IPS-18c (cell line): ENCODE results near the gene STRIP2.
"Not testable (repeated sequence)": the region's sequence is repeated elsewhere in the genome, so short reads cannot be mapped to it uniquely, and the experiment has no call there.

Experiments
- H3K4me3 ChIP-seq: 2 replicates; pipeline ENCODE4 v1.7.0; 2013; ENCODE audit warnings: low read depth, mild to moderate bottlenecking, low read length, moderate library complexity; ENCODE audit not compliant: insufficient read depth
- H3K9me3 ChIP-seq: one replicate; pipeline ENCODE4 v1.6.1; 2013; ENCODE audit warnings: mild to moderate bottlenecking, low read length, moderate library complexity; ENCODE audit not compliant: control insufficient read depth, insufficient read depth

The STRIP2 gene

DNA sequence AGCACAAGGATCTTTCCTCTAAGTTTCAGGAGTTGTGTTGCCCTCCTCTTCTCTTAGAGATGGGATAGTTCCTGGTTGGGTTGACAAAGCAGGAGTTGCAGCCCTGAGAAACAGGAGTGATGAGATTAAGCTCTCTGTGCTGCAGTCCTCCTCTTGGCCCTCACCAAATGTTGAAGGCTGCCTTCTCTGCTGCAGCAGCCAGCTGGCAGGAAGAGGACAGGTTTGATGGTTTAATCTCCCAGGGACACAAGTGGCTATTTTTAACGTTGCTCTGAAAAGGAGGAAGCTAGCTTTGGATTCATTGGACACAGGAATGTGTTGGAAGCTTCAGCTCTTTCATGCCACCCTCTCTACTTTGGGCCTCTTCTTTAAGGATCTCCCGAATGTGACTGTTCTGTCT lies 9.4 kb downstream of the STRIP2 start:
- Histone ChIP-seq H3K4me3 (no peak overlapping the region), H3K9me3 (peaks cover 2% of the 10 kb centered on the region)

- H3K4me3 ChIP-seq, H3K9me3 ChIP-seq: not testable (repeated sequence)
These were observed 10.5 kb downstream of the STRIP2 start for GRCh38 chr7:129444776-129445175.

GRCh38 chr7:129446925-129447324 lies 12.7 kb downstream of the STRIP2 start:
- not testable (repeated sequence) for H3K9me3 ChIP-seq, H3K4me3 ChIP-seq

DNA sequence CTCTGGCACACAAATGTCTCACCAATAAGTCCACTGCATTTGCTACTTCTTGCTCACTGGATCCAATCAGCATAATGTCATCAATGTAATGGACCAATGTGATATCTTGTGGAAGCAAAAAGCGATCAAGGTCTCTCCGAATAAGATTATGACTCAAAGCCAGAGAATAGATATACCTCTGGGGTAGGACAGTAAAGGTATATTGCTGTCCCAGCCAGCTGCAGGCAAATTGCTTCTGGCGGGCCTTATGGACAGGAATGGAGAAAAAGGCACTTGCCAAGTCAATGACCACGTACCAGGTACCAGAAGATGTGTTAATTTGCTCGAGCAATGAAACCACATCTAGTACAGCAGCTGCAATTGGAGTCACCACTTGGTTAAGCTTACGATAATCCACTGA lies 13.2 kb downstream of the STRIP2 start:
- H3K9me3 ChIP-seq, H3K4me3 ChIP-seq: not testable (repeated sequence)

DNA sequence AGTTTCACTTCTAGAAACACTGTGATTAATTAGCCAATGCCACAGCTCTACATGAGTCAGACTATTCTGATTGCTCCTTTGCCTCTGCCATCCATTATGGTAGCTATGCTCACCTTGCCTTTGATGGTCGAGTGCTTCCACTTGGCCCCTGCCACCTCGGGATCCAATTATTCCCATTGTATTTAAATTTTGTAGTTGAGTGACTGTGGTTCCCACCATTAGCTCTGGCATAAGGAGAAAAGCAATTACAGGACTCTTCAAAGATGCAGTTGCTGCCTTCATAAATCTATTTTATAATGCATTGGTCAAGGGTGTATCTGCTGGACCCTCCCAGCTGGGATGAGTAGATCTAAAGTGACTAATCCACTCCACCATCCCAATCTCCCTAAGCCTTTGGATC lies 14.4 kb downstream of the STRIP2 start:
- H3K9me3 ChIP-seq, H3K4me3 ChIP-seq: not testable (repeated sequence)

GRCh38 chr7:129450295-129450694 lies 16.1 kb downstream of the STRIP2 start:
- no peaks in the 10 kb centered on the region for H3K9me3 ChIP-seq
- H3K4me3 ChIP-seq: no peak overlapping the region

DNA sequence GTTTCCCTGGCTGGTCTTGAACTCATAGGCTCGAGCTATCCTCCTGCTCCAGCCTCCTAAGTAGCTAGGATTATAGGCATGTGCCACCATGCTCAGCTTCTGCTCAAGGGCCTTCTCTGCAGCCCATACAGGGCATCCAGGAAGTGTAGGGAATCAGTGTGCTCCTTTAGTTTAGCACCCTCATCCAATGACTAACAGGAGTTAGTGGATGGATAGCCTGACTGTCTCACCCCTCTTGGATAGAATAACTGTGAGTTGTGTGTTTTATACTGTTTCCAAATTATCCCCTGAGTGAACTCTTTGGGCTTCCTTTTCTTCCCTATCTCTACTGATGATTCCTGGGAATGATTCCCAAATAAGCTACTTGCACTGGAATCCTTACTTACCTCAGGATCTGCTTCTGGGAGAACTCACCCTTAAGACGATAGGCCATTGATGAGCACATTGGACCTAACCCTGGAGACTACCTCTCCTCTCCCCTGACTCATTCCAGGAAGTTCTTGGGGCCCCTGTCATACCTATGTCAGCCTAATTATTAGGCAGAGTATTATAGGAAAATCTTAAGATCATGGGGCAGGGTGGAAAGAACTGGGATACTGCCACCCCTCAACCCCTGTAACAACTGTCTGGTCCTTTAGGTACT lies 18.5 kb downstream of the STRIP2 start:
- no peaks in the 10 kb centered on the region for H3K9me3 ChIP-seq
- no peak overlapping the region for H3K4me3 ChIP-seq

DNA sequence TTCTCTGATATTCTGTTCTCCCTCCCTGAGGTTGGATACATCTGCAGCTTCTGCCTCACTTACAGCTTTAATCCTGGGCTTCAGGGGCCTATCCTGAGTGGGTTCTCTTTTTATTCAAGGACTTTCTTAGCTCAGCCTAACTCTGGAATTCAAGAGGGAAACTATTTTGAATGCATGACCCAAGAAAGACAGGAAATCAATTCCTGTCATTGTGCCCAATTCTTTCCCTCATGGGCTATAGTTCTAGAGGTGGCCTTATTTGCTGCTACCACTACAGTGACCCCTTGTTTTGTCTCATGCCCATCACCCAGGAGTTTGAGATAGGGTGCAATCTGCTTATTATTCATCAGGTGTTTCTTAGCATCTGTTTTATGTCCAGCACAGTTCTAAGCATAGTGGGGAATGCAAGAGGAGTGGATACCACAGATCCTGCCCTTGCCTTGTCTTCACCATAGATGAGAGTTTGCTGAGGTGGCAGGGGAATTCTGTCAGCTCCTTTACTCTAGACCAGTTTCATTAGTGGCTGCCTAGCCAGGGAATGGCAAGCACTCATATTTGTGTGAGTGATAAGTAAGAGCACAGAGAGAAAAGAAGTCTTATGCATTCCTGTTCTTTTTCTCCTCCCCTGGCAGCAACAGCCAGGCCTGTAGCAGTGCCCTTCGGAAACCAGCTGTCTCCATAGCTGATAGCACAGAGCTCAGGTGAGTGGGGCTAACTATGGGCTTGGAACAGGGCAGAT lies 19.4 kb downstream of the STRIP2 start:
- Histone ChIP-seq H3K4me3 (no peak overlapping the region), H3K9me3 (no peaks in the 10 kb centered on the region)

- no peaks in the 10 kb centered on the region for H3K9me3 ChIP-seq
- no peak overlapping the region for H3K4me3 ChIP-seq
These were observed 20.0 kb downstream of the STRIP2 start for GRCh38 chr7:129454249-129454551.

DNA sequence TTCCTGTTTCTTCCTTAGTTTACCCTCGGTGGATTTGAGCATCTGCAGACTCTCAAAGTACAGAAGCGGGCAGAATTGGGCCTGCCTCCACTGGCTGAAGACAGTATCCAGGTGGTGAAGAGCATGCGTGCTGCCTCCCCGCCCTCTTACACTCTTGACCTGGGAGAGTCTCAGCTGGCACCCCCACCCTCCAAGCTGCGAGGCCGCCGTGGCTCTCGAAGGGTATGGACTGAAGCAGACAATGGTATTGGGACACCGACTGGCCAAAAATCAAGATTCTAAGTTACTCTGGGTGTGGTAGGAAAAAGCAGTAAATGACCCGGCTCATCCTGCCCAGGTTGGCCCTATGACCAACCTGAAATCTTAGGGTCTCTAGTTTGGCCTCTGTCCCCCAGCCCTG lies 22.2 kb downstream of the STRIP2 start:
- no peak overlapping the region for H3K4me3 ChIP-seq
- H3K9me3 ChIP-seq: no peaks in the 10 kb centered on the region

- Histone ChIP-seq H3K4me3 (no peak overlapping the region), H3K9me3 (no peaks in the 10 kb centered on the region)
These were observed 22.9 kb downstream of the STRIP2 start for GRCh38 chr7:129457101-129457500.

DNA sequence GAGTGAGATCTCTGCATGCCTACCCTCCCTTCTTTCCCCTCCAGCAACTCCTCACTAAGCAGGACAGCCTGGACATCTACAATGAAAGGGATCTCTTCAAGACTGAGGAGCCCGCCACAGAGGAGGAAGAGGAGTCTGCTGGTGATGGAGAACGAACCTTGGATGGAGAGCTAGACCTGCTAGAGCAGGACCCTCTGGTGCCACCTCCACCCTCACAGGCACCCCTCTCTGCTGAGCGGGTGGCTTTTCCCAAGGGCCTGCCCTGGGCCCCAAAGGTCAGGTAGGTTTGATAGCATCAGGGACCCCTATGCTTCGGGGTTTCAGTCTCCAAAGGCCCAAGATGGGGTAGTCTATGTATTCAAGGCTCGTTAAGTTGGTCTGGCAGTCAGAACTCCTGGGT lies 23.9 kb downstream of the STRIP2 start:
- Histone ChIP-seq H3K9me3 (no peaks in the 10 kb centered on the region), H3K4me3 (no peak overlapping the region)

DNA sequence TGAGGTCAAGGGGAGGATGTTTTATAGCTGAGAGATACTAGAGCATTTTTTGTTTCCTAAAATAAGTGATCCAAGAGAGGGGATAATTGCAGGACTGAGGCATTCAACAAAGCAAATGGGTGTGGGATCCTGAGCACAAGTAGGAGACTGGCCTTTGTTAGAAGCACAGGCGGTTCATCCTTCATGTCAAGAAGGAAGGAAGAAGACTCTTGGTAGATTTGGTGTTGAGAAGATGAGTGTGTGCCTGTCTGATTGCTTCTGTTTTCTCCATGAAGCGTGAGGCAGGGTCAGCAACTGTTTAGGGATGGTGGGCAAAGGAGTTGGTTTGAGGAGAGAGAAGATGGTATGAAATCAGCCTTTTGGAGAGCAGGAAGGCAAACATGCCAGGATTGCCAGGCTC lies 27.6 kb downstream of the STRIP2 start:
- no peak overlapping the region for H3K4me3 ChIP-seq
- no peaks in the 10 kb centered on the region for H3K9me3 ChIP-seq

GRCh38 chr7:129462420-129462819 lies 28.2 kb downstream of the STRIP2 start:
- no peak overlapping the region for H3K4me3 ChIP-seq
- H3K9me3 ChIP-seq: no peaks in the 10 kb centered on the region

- no peaks in the 10 kb centered on the region for H3K9me3 ChIP-seq
- H3K4me3 ChIP-seq: no peak overlapping the region
These were observed 30.0 kb downstream of the STRIP2 start for GRCh38 chr7:129464194-129464593.

- H3K4me3 ChIP-seq: no peak overlapping the region
- no peaks in the 10 kb centered on the region for H3K9me3 ChIP-seq
These were observed 30.8 kb downstream of the STRIP2 start for GRCh38 chr7:129465080-129465479.

GRCh38 chr7:129466796-129467195 lies 32.6 kb downstream of the STRIP2 start:
- H3K9me3 ChIP-seq: no peaks in the 10 kb centered on the region

DNA sequence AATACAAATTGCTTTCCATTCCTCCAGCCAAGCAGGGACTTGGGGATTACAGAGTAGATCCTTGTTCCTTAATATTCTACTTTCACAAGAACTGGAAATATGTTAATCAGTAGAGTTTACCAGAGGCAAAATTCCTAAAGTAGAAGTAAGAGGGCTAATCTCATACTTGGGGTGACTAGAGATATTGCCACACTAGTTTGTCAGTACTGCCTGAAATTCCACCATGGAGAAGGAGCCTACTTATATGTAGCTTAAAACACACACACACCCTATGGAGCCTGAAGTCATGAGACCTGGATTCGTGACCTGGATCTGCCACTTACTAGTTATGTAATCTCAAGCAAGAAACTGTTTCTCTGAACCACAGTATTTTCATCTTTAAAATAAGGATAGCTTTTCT lies 33.9 kb downstream of the STRIP2 start:
- H3K9me3 ChIP-seq: no peaks in the 10 kb centered on the region
- no peak overlapping the region for H3K4me3 ChIP-seq

More at GRCh38 chr7:129466796-129467195, 32.6 kb downstream of the STRIP2 start:
- H3K4me3 ChIP-seq: no peak overlapping the region

GRCh38 chr7:129468547-129468946 lies 34.3 kb downstream of the STRIP2 start:
- Histone ChIP-seq H3K4me3 (no peak overlapping the region), H3K9me3 (no peaks in the 10 kb centered on the region)
